Astrocyte (in vitro differentiated cells and primary cell): Measurements from ENCODE around the gene EDARADD. TPM values are rescaled to one million over a fixed set of nuclear protein-coding genes. Genes with fewer than 3 reads are reported as not detected.

Source experiments
- DNase-seq: peaks from one replicate; pipeline ENCODE4 v3.0.0-alpha.2; 2010; ENCODE audit warnings: low read depth
- FAIRE-seq: peaks from 2 replicates; lab custom pipeline; 2011; peaks lifted over from hg19 to GRCh38; lab: Jason Lieb, UNC
- H2AFZ ChIP-seq: 2 replicates; pipeline ENCODE4 v1.6.0; 2012; ENCODE audit warnings: low read depth, low read length, inconsistent platforms
- H3K27ac ChIP-seq: 2 replicates; pipeline ENCODE4 v1.5.1; 2011; ENCODE audit warnings: low read depth, low read length, inconsistent platforms
- H3K27me3 ChIP-seq: 2 replicates; pipeline ENCODE4 v1.6.0; 2011; ENCODE audit warnings: low read length, inconsistent platforms; ENCODE audit not compliant: insufficient read depth
- H3K36me3 ChIP-seq: 2 replicates; pipeline ENCODE4 v1.5.1; 2011; ENCODE audit warnings: low read length, inconsistent platforms; ENCODE audit not compliant: insufficient read depth
- H3K4me1 ChIP-seq: 2 replicates; pipeline ENCODE4 v1.5.1; 2011; ENCODE audit warnings: low read length, inconsistent platforms; ENCODE audit not compliant: insufficient read depth
- H3K4me2 ChIP-seq: 2 replicates; pipeline ENCODE4 v1.6.0; 2012; ENCODE audit warnings: low read length, inconsistent platforms
- H3K4me3 ChIP-seq: 2 replicates; pipeline ENCODE4 v1.5.1; 2011; ENCODE audit warnings: low read depth, mild to moderate bottlenecking, low read length, inconsistent platforms; ENCODE audit not compliant: insufficient read depth
- H3K79me2 ChIP-seq: 2 replicates; pipeline ENCODE4 v1.6.0; 2012; ENCODE audit warnings: mild to moderate bottlenecking, low read length, inconsistent platforms; ENCODE audit not compliant: insufficient read depth
- H3K9ac ChIP-seq: 2 replicates; pipeline ENCODE4 v1.6.0; 2012; ENCODE audit warnings: mild to moderate bottlenecking, low read length, inconsistent platforms
- H3K9me3 ChIP-seq: 2 replicates; pipeline ENCODE4 v1.5.1; 2012; ENCODE audit warnings: low read depth, mild to moderate bottlenecking, low read length, inconsistent platforms; ENCODE audit not compliant: insufficient read depth
- H4K20me1 ChIP-seq: 2 replicates; pipeline ENCODE4 v1.6.0; 2012; ENCODE audit warnings: low read length, inconsistent platforms; ENCODE audit not compliant: insufficient read depth
- H3K27ac Mint-ChIP-seq: one replicate; pipeline ENCODE4 v1.8.0; 2021; ENCODE audit warnings: mild to moderate bottlenecking, mixed read lengths; ENCODE audit not compliant: unreplicated experiment
- H3K27me3 Mint-ChIP-seq: one replicate; pipeline ENCODE4 v1.8.0; 2021; ENCODE audit warnings: low read depth, mixed read lengths; ENCODE audit not compliant: unreplicated experiment
- H3K36me3 Mint-ChIP-seq: one replicate; pipeline ENCODE4 v1.8.0; 2021; ENCODE audit warnings: low read depth, mixed read lengths; ENCODE audit not compliant: unreplicated experiment
- H3K4me1 Mint-ChIP-seq: one replicate; pipeline ENCODE4 v1.8.0; 2021; ENCODE audit warnings: low read depth, mixed read lengths; ENCODE audit not compliant: unreplicated experiment
- H3K4me3 Mint-ChIP-seq: one replicate; pipeline ENCODE4 v1.8.0; 2021; ENCODE audit warnings: mild to moderate bottlenecking, moderate library complexity, mixed read lengths; ENCODE audit not compliant: unreplicated experiment
- H3K9me3 Mint-ChIP-seq: one replicate; pipeline ENCODE4 v1.8.0; 2021; ENCODE audit warnings: mild to moderate bottlenecking, mixed read lengths; ENCODE audit not compliant: unreplicated experiment
- EZH2 ChIP-seq: IDR thresholded peaks from 2 replicates; pipeline ENCODE4 v1.6.1; 2012; ENCODE audit warnings: mild to moderate bottlenecking, low read length, inconsistent platforms; ENCODE audit not compliant: insufficient read depth
- total RNA-seq: library from RNA; stranded (reverse); gene quantifications from 2 replicates; pipeline ENCODE4 v1.2.1, GENCODE V29; 2021
- TF ChIP-seq, protein P1 (sequence below): IDR thresholded peaks from 2 replicates; pipeline ENCODE4 v1.5.1; 2011; ENCODE audit warnings: low read depth, mild to moderate bottlenecking, inconsistent platforms, low read length, moderate library complexity; ENCODE audit not compliant: insufficient read depth

The EDARADD gene
- total RNA-seq, 1 donor from 2014 or later: 0.98 TPM

DNA sequence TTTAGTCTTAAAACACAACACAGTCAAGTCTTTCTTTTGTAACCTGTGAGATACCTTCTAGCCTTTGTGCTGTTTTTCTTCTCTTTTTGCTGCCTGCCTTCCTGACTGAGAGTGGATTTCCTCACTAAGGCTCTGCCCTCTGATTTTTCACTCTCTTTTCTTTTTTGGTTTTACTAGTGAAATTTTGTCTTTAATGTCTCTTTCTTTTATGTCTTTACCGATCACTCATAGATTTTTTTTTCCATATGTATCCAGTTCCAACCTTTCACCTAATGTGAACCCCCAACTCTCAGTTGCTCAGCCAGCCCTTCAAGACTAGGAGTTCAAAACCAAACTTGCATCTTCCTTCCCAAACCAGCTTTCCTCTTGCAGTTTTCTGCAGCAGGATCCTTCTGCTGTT, 136.2 kb downstream of the EDARADD start:
- H2AFZ ChIP-seq: no peak overlapping the region
- no peak overlapping the region for H3K4me3 Mint-ChIP-seq
- H4K20me1 ChIP-seq: peaks cover 3% of the 10 kb centered on the region
- peaks cover 16% of the 10 kb centered on the region for H3K4me1 ChIP-seq
- no peak overlapping the region for H3K27ac Mint-ChIP-seq
- H3K79me2 ChIP-seq: peaks cover under 1% of the 10 kb centered on the region
- H3K27me3 Mint-ChIP-seq: no peaks in the 10 kb centered on the region
- H3K27ac ChIP-seq: no peak overlapping the region
- H3K36me3 ChIP-seq: peaks cover 12% of the 10 kb centered on the region
- H3K9me3 ChIP-seq: no peaks in the 10 kb centered on the region
- no peak overlapping the region for H3K4me2 ChIP-seq
- H3K9me3 Mint-ChIP-seq: no peaks in the 10 kb centered on the region
- no peak overlapping the region for H3K9ac ChIP-seq
- H3K4me1 Mint-ChIP-seq: peaks cover 13% of the 10 kb centered on the region
- no peaks in the 10 kb centered on the region for H3K27me3 ChIP-seq
- FAIRE-seq (no peak), DNase-seq (no peak)
- TF ChIP-seq, protein P1, sequence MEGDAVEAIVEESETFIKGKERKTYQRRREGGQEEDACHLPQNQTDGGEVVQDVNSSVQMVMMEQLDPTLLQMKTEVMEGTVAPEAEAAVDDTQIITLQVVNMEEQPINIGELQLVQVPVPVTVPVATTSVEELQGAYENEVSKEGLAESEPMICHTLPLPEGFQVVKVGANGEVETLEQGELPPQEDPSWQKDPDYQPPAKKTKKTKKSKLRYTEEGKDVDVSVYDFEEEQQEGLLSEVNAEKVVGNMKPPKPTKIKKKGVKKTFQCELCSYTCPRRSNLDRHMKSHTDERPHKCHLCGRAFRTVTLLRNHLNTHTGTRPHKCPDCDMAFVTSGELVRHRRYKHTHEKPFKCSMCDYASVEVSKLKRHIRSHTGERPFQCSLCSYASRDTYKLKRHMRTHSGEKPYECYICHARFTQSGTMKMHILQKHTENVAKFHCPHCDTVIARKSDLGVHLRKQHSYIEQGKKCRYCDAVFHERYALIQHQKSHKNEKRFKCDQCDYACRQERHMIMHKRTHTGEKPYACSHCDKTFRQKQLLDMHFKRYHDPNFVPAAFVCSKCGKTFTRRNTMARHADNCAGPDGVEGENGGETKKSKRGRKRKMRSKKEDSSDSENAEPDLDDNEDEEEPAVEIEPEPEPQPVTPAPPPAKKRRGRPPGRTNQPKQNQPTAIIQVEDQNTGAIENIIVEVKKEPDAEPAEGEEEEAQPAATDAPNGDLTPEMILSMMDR: no peak
- TF ChIP-seq EZH2: no peak
- H3K4me3 ChIP-seq: no peak overlapping the region
- no peaks in the 10 kb centered on the region for H3K36me3 Mint-ChIP-seq

DNA sequence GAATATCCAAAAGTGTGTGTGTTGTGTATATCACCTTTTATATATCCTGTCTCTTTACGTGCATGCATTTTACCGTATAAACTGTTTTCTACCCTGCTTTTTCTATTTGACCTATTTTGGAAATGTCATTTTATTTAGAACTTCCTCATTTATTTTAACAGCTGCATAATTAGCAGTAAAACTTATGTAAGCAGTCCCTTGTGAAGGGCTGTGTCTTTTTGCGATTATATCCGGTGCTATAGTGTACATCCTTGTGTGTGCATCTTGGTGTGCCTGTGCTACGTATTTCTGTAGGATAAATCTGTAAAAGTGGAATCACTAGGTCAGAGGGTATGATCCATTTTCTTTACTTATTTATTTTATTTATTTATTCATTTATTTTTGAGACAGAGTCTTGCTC, 136.9 kb downstream of the EDARADD start:
- no peaks in the 10 kb centered on the region for H3K9me3 ChIP-seq
- no peak overlapping the region for H2AFZ ChIP-seq
- FAIRE-seq (no peak), DNase-seq (no peak)
- H3K36me3 ChIP-seq: peaks cover 12% of the 10 kb centered on the region
- H3K4me1 ChIP-seq: peaks cover 16% of the 10 kb centered on the region
- H3K27ac ChIP-seq: no peak overlapping the region
- no peaks in the 10 kb centered on the region for H3K9me3 Mint-ChIP-seq
- peaks cover 13% of the 10 kb centered on the region for H3K4me1 Mint-ChIP-seq
- H3K4me3 Mint-ChIP-seq: no peak overlapping the region
- H4K20me1 ChIP-seq: peaks cover 8% of the 10 kb centered on the region
- no peak overlapping the region for H3K4me3 ChIP-seq
- H3K4me2 ChIP-seq: no peak overlapping the region
- no peaks in the 10 kb centered on the region for H3K36me3 Mint-ChIP-seq
- H3K79me2 ChIP-seq: peaks cover 3% of the 10 kb centered on the region
- TF ChIP-seq, protein P1: no peak
- no peak for TF ChIP-seq EZH2
- H3K27me3 Mint-ChIP-seq: no peaks in the 10 kb centered on the region
- no peaks in the 10 kb centered on the region for H3K27me3 ChIP-seq
- H3K27ac Mint-ChIP-seq: no peak overlapping the region
- H3K9ac ChIP-seq: no peak overlapping the region

DNA sequence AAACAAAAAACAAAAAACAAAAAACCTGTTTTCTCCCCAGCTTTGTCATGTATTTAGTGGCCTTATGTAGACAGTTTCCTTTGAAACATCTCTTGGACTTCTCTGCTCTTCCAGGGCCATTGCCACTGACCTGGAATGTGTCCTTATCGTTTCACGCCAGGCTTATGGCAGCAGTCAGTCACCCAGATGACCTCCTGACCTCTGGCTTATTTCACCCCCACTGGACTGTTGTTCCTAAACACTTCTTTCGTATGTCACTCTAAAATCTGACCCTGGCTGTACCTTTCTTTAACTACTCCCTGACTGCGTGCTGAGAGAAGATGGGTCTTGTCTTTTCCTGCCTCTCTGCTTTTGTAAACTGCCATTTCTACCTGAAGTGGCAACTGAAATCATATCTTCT, 138.8 kb downstream of the EDARADD start:
- H3K4me3 ChIP-seq: no peak overlapping the region
- no peak overlapping the region for H2AFZ ChIP-seq
- H3K4me3 Mint-ChIP-seq: no peak overlapping the region
- no peaks in the 10 kb centered on the region for H3K9me3 ChIP-seq
- H4K20me1 ChIP-seq: peaks cover 9% of the 10 kb centered on the region
- H3K79me2 ChIP-seq: peaks cover 9% of the 10 kb centered on the region
- no peak overlapping the region for H3K27ac Mint-ChIP-seq
- TF ChIP-seq, protein P1: no peak
- no peak for TF ChIP-seq EZH2
- no peak overlapping the region for H3K9ac ChIP-seq
- no peaks in the 10 kb centered on the region for H3K36me3 Mint-ChIP-seq
- no peaks in the 10 kb centered on the region for H3K9me3 Mint-ChIP-seq
- H3K36me3 ChIP-seq: no peaks in the 10 kb centered on the region
- H3K4me2 ChIP-seq: no peak overlapping the region
- H3K27me3 ChIP-seq: no peaks in the 10 kb centered on the region
- H3K27me3 Mint-ChIP-seq: no peaks in the 10 kb centered on the region
- DNase-seq (no peak), FAIRE-seq (no peak)
- peaks cover 16% of the 10 kb centered on the region for H3K4me1 ChIP-seq
- H3K4me1 Mint-ChIP-seq: peaks cover 16% of the 10 kb centered on the region
- H3K27ac ChIP-seq: no peak overlapping the region
